RKO (cell line): ENCODE data around the gene PCA3.
"Not testable (repeated sequence)": the region's sequence is repeated elsewhere in the genome, so short reads cannot be mapped to it uniquely, and the experiment has no call there.

Source experiments
- DNase-seq: peaks from one replicate; pipeline ENCODE4 v3.0.0-alpha.2; 2016; ENCODE audit warnings: low spot score

Gene PCA3

GRCh38 chr9:76764138-76764537 is at the start of gene PCA3:
TSS of gene PCA3 (plus strand) at chr9:76764438.
- no peak for DNase-seq

GRCh38 chr9:76716085-76716672 is 48.1 kb upstream of the PCA3 start:
- peak; percentile 27 for DNase-seq

DNA sequence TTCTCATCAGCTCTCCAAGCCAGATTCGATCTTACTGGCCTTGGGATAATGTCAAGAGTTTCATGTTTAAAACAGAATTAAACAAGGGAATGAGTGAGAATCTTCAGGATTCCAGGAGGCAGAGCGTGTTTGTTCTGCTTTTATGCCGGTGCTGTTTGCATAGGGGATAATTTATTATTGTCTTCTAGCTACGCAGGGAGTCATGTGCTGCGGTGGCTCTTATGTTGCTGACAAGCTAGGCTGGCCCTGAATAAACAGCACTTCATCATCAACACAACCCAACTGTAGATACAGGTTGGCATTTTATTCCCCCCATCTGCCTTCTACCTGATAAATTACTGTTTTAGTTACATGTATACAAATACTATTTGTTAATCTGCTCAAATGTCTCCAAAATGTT is 47.1 kb upstream of the PCA3 start:
- no peak for DNase-seq

DNA sequence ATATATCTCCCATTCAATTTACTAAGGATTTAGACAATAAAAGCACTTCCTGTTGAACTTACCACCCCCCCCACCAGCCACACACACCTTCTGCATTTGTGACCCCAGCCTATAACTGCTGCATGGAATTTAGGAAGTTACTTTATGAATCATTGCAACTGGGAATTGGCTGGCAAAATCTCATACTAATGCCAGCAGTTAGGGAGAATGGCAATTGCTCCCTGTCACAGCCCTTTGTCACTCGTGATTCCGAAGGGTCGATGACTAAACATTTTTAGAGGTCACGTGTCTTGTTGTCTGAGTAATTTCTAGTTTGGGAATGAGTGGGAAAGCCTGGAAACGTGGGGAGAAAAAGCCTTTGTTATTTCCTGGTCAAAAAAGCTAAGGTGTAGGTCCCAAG is 46.6 kb upstream of the PCA3 start:
- DNase-seq: peak; percentile 32

- DNase-seq: no peak
Measured at GRCh38 chr9:76718166-76718565, 46.1 kb upstream of the PCA3 start.

DNA sequence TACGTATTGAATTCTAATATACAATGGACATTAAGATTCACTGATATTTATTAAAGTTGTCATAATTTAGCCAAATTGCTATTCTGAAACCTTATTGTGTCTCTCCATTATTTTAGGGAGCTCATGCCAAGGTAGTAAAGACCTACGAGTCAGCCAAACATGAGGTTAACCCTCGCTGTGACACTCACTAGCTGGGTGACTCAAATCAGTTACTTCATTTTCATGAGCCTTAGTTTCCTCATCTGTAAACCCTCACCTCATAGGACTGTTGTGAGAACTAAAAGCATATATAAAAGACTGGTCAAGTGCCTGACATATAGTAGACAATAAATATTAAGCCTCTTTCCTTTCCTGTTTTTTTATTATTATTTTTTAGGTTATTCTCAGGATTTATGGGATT is 44.0 kb upstream of the PCA3 start:
- DNase-seq: no peak

GRCh38 chr9:76725011-76725546 is 39.2 kb upstream of the PCA3 start:
- no peak for DNase-seq

- no peak for DNase-seq
Measured at GRCh38 chr9:76725885-76726284, 38.4 kb upstream of the PCA3 start.

GRCh38 chr9:76729116-76729515 is 35.1 kb upstream of the PCA3 start:
- no peak for DNase-seq

- no peak for DNase-seq
Measured at GRCh38 chr9:76729980-76730737, 34.1 kb upstream of the PCA3 start.

- DNase-seq: no peak
Measured at GRCh38 chr9:76730801-76731200, 33.4 kb upstream of the PCA3 start.

DNA sequence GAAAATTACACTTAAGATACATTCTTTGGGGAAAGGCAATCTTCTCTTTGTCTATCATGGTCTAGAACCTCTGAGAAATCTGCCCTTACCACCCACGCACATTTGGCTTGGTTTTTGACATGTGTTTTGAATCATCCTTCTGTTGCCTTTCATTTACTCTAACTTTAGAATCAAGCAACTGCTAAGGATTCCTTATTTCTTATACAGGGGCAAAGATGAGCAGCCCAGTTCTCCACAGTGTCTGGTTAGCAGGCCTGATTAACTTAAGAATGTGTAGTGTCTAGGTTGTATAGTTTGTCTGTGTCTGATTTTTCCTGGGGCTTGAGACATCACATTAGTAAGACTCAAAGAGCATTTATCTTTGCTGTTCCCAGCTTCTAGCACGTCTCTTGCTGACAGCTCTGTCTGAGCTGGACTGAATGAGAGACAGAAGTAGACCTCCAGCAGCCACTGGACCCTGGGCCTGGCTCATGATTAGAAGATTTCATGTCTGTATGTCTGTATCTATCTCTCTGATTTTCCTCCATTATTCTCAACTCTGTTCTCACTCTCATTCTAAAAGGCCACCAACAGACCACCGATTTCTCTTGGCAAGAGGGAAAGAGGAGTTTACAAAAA is 31.8 kb upstream of the PCA3 start:
- DNase-seq: no peak

- no peak for DNase-seq
Measured at GRCh38 chr9:76733096-76733495, 31.1 kb upstream of the PCA3 start.

DNA sequence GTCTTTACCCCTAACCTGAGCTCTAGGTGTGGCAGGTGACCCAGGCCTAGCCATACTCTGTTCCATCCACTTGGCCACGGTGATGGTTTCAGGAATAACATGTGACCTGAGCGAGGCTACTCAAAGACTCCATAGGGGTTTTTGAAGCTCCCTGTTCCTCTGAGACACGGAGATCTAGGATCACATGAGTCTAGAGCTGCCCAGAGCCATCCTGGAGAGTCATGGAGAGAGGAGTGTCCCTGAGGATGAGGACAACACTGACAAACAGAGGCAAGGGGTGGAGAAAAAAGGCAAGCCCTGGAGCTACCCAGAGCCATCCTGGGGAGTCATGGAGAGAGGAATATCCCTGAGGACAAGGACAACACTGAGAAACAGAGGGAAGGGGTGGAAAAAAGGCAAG is 29.5 kb upstream of the PCA3 start:
- no peak for DNase-seq

DNA sequence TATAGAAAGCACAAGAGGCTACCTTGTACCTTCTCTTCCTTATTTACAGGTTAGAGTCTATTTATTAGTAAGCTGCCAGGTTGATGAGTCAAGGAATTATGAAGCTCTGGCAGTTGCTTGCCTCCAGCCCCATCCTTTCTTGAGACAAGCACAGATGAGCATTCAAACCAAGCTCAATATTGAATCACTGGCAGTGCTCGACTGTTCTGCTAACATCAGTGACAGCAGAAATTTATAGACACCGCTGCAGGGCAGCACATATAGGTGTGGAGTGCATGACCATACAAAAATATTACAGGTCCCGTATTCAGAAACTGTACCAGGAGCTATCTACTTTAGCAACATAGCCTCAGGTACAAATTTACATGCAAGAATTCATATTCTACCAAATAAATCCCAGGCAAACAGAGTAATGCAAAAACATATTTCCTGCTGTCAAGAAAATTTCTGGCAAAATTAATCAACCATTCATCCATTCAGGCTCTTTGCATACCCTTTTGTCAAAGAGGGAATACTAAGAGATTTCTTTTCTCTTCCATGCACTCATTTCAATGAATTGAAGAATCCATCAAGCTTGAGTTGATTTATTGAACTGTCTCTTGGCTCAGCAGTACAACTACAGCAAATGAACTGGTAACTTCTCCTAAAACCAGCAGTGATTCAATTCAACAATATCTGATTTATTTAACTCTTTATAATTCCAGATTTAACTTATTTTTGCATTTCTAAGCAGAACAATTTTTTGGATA is 26.9 kb upstream of the PCA3 start:
- DNase-seq: no peak

DNA sequence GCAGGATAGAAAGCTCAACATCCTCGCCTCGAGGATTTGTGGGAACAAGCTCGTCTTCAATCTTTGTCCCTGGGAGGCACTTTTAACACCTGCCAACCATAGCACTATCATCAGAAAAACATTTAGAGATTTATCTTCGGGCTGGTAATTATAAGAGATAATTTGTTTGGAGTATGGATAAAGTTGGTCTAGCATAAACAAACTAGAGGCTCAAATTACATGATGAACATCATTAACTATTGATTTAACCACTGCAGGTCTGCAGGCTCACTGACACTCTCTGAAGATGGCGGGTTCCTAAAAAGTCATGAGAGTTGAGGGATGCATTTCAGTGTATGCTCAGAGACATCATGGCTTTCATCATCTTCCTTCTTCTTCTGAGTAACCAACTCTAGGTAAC is 25.8 kb upstream of the PCA3 start:
- DNase-seq: no peak

- no peak for DNase-seq
Measured at GRCh38 chr9:76741524-76741923, 22.7 kb upstream of the PCA3 start.

GRCh38 chr9:76742890-76743289 is 21.3 kb upstream of the PCA3 start:
- not testable (repeated sequence) for DNase-seq

DNA sequence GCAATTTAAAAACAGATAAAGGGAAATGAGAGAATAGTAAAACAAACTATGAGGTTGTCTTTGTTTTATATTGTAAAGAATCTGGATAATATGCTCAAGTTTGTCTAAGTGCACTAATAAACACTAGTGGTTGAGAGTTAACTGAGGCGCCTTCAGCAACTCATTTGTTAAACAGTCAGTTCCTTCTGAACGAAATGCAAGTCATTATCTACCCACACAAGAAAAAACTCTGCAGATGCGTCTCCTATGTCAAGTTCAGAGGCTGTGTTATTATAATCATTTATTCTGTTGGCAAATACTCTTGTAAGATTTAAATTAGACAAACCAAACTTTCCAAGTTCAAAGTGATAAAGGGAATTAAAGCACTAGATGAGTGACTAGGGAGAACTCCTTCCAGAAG is 20.3 kb upstream of the PCA3 start:
- DNase-seq: no peak

DNA sequence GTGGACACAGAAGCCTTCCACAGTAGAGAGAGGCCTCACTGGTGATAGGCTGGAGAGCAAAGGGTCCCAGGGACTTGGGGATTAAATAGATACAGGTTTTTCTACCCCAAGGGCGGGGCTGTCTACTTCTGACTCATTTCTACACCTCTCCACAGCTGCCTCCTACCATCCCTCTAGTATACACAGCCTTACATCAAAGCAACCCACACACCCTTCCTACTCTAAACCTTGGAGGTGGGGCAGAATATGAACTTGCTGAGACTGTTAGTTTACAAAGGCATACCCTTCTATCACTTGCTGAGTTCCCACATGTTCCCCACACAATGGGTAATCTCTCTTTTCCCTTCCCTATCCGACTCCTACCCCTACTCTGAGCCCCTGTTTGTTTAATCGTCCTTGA is 19.9 kb upstream of the PCA3 start:
- DNase-seq: no peak

GRCh38 chr9:76751001-76751400 is 13.2 kb upstream of the PCA3 start:
- no peak for DNase-seq

DNA sequence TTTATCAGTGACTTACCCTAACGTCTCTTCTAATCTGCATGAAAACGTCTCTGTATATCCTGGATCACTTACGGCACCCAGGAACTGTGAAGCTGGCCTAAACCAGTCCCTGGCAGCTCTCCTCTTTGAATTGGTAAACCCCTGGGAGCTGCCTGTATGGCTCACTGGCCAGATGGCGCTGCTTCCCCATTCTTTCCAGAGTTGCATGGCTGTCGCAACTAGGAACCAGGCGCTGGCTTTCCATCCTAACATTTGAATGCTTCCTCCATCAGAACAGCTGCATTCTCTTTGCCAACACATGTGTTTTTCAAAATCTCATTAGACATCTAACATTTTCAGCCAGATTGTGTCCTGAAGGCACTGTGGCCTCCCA is 8.0 kb upstream of the PCA3 start:
- DNase-seq: peak; percentile 1
